KMS-11 (cell line): ENCODE results near the gene PRSS48.
"Not testable (repeated sequence)": the region's sequence is repeated elsewhere in the genome, so short reads cannot be mapped to it uniquely, and the experiment has no call there.

Source experiments
- H2AFZ ChIP-seq: fragments of 200-600 bp; sonication (generic); 2 replicates; pipeline ENCODE4 v1.6.1; 2016; ENCODE audit warnings: antibody characterized with exemption, mixed run types, low read depth
- H3K27ac ChIP-seq: fragments of 200-600 bp; sonication (generic); 2 replicates; pipeline ENCODE4 v1.6.1; 2016; ENCODE audit warnings: mild to moderate bottlenecking, mixed run types
- H3K27me3 ChIP-seq: fragments of 200-600 bp; sonication (generic); 2 replicates; pipeline ENCODE4 v1.6.1; 2017; ENCODE audit warnings: mild to moderate bottlenecking, low read depth, mixed run types, moderate library complexity; ENCODE audit not compliant: insufficient read depth
- H3K36me3 ChIP-seq: fragments of 200-600 bp; sonication (generic); 2 replicates; pipeline ENCODE4 v1.6.1; 2017; ENCODE audit warnings: mild to moderate bottlenecking, mixed run types; ENCODE audit not compliant: insufficient read depth
- H3K4me1 ChIP-seq: fragments of 200-600 bp; sonication (generic); 2 replicates; pipeline ENCODE4 v1.6.1; 2016; ENCODE audit warnings: mild to moderate bottlenecking, low read depth, mixed run types; ENCODE audit not compliant: poor library complexity, severe bottlenecking
- H3K4me2 ChIP-seq: fragments of 200-600 bp; sonication (generic); 2 replicates; pipeline ENCODE4 v1.7.0; 2016; ENCODE audit warnings: mild to moderate bottlenecking, mixed run types
- H3K4me3 ChIP-seq: fragments of 200-600 bp; sonication (generic); IDR thresholded peaks from 2 replicates; pipeline ENCODE4 v1.6.1; 2017; ENCODE audit warnings: low read depth, low read length, mixed read lengths; ENCODE audit not compliant: insufficient read depth
- H3K79me2 ChIP-seq: fragments of 200-600 bp; sonication (generic); 2 replicates; pipeline ENCODE4 v1.6.1; 2016; ENCODE audit warnings: low read depth, mixed run types; ENCODE audit not compliant: insufficient read depth
- H3K9ac ChIP-seq: fragments of 200-600 bp; sonication (generic); 2 replicates; pipeline ENCODE4 v1.6.1; 2016; ENCODE audit warnings: mild to moderate bottlenecking, mixed run types
- H4K20me1 ChIP-seq: fragments of 200-600 bp; sonication (generic); 2 replicates; pipeline ENCODE4 v1.6.1; 2016; ENCODE audit warnings: mild to moderate bottlenecking, mixed run types; ENCODE audit not compliant: insufficient read depth
- TF ChIP-seq, protein P1 (sequence below): fragments of 200-600 bp; sonication (generic); conservative IDR thresholded peaks from 2 replicates; pipeline ENCODE4 v1.6.1; 2017; ENCODE audit warnings: low read depth, mild to moderate bottlenecking, antibody characterized with exemption, low read length, moderate library complexity, mixed read lengths

Gene PRSS48

DNA sequence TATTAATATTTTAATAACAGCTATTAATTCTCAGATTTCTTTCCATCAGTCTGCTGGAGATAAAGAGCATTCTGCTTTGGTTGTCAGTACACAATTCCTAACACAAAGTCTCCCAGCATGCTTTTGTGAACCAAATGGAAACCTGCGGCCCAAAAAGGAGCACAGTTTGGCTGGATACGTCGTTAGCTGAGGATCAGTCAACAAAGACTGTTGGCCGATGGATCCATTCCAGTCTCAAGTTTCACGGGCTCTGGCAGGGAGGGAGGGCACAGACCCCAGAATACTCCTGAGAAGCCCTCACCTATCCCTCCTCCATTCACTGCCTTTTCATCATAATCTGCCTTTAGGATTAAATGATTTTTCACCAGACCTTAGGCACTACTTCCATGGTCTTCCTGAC is 26.3 kb upstream of the PRSS48 start:
- no peak overlapping the region for H3K4me3 ChIP-seq
- H3K9ac ChIP-seq: no peak overlapping the region
- no peak overlapping the region for H3K4me2 ChIP-seq
- no peaks in the 10 kb centered on the region for H4K20me1 ChIP-seq
- H3K79me2 ChIP-seq: no peaks in the 10 kb centered on the region
- no peak overlapping the region for H2AFZ ChIP-seq
- H3K27ac ChIP-seq: no peak overlapping the region
- no peaks in the 10 kb centered on the region for H3K36me3 ChIP-seq
- no peaks in the 10 kb centered on the region for H3K27me3 ChIP-seq
- no peaks in the 10 kb centered on the region for H3K4me1 ChIP-seq
- TF ChIP-seq, protein P1, sequence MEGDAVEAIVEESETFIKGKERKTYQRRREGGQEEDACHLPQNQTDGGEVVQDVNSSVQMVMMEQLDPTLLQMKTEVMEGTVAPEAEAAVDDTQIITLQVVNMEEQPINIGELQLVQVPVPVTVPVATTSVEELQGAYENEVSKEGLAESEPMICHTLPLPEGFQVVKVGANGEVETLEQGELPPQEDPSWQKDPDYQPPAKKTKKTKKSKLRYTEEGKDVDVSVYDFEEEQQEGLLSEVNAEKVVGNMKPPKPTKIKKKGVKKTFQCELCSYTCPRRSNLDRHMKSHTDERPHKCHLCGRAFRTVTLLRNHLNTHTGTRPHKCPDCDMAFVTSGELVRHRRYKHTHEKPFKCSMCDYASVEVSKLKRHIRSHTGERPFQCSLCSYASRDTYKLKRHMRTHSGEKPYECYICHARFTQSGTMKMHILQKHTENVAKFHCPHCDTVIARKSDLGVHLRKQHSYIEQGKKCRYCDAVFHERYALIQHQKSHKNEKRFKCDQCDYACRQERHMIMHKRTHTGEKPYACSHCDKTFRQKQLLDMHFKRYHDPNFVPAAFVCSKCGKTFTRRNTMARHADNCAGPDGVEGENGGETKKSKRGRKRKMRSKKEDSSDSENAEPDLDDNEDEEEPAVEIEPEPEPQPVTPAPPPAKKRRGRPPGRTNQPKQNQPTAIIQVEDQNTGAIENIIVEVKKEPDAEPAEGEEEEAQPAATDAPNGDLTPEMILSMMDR: no peak

DNA sequence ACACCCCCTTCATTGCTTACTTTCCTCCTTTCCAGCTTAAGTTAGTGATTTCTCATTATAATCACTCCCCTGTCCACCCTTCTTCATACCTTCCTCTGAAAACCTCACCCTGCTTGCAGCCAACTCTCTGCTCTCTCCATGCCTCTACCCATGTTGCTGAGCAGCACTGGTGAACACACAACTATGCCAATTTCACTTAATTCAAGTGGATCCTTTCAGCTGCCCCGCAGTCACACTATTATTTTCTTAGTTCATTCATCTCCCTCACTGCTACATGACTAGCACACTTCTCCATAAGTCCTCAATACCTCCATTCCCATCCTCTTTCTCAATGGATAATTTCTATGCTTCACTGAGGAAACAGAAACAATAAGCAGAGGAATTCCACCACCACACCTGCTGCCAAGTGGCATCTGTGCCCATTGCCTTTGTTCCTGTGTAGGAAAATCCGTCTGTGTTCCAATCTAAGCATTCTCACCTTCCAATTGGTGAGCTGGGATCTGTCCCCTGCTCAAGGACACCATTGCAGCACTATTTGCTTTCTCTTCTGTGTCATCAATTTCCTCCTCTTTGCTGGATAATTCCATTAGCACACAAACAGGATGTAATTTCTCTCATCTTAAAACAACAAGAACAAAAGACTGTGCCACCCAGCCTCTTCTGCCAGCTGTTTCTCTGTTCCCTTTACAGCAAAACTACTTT is 25.2 kb upstream of the PRSS48 start:
- H4K20me1 ChIP-seq: no peaks in the 10 kb centered on the region
- no peak overlapping the region for H3K9ac ChIP-seq
- H3K27me3 ChIP-seq: no peaks in the 10 kb centered on the region
- TF ChIP-seq, protein P1: no peak
- no peak overlapping the region for H3K27ac ChIP-seq
- no peaks in the 10 kb centered on the region for H3K4me1 ChIP-seq
- no peaks in the 10 kb centered on the region for H3K79me2 ChIP-seq
- no peak overlapping the region for H3K4me3 ChIP-seq
- no peak overlapping the region for H3K4me2 ChIP-seq
- H3K36me3 ChIP-seq: no peaks in the 10 kb centered on the region
- no peak overlapping the region for H2AFZ ChIP-seq

DNA sequence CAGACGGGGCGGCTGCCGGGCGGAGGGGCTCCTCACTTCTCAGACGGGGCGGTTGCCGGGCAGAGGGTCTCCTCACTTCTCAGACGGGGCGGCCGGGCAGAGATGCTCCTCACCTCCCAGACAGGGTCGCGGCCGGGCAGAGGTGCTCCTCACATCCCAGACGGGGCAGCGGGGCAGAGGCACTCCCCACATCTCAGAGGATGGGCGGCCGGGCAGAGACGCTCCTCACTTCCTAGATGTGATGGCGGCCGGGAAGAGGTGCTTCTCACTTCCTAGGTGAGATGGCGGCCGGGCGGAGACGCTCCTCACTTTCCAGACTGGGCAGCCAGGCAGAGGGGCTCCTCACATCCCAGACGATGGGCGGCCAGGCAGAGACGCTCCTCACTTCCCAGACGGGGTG is 21.7 kb upstream of the PRSS48 start:
- not testable (repeated sequence) for H3K4me2 ChIP-seq, H3K36me3 ChIP-seq, H2AFZ ChIP-seq, H3K27me3 ChIP-seq, H3K4me1 ChIP-seq, H4K20me1 ChIP-seq, H3K27ac ChIP-seq, H3K4me3 ChIP-seq, H3K9ac ChIP-seq, H3K79me2 ChIP-seq

DNA sequence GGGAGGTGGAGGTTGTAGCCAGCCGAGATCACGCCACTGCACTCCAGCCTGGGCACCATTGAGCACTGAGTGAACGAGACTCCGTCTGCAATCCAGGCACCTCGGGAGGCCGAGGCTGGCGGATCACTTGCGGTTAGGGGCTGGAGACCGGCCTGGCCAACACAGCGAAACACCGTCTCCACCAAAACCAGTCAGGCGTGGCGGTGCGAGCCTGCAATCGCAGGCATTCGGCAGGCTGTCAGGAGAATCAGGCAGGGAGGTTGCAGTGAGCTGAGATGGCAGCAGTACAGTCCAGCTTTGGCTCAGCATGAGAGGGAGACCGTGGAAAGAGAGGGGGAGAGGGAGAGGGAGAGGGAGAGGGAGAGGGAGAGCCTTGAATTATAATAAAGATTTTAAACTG is 21.3 kb upstream of the PRSS48 start:
- H3K4me1 ChIP-seq, H3K27ac ChIP-seq, H3K4me3 ChIP-seq, H2AFZ ChIP-seq, H3K79me2 ChIP-seq, H4K20me1 ChIP-seq, H3K9ac ChIP-seq, H3K36me3 ChIP-seq, H3K4me2 ChIP-seq, H3K27me3 ChIP-seq: not testable (repeated sequence)

DNA sequence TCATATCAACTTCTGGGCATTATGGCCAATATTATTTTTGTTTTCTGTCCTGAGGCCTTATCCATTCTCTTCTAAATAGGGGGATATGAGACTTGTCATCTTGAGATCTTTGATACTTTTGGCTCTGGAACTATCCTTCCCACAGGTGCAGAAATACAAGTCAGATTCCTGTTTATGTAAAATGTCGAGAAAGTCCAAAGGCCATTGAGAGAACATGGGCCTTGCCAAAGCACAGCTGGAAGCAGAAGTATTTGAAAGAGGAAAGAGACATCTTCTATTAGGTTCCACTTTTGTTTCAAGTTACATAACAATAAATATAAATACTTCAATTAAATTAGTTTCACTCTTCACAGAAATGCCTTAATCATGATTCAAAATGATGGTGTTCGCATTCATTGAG is 20.8 kb upstream of the PRSS48 start:
- no peaks in the 10 kb centered on the region for H3K4me1 ChIP-seq

More for the DNA sequence above, 20.8 kb upstream of the PRSS48 start:
- H4K20me1 ChIP-seq: no peaks in the 10 kb centered on the region
- H3K27ac ChIP-seq: no peak overlapping the region
- TF ChIP-seq, protein P1: no peak
- H3K36me3 ChIP-seq: no peaks in the 10 kb centered on the region
- H3K79me2 ChIP-seq: no peaks in the 10 kb centered on the region
- no peaks in the 10 kb centered on the region for H3K27me3 ChIP-seq
- no peak overlapping the region for H3K4me2 ChIP-seq
- no peak overlapping the region for H3K9ac ChIP-seq
- H3K4me3 ChIP-seq: no peak overlapping the region
- no peak overlapping the region for H2AFZ ChIP-seq
